ENCODE measurements around the gene NDUFB8.
A peak's percentile ranks its signal among the peaks of the same experiment; 100 is the strongest.

NDUFB8 gene

GRCh38 chr10:100483876-100484666 lies 45.6 kb downstream of the NDUFB8 start:
- H3K36me3 Mint-ChIP-seq (ENCODE audit: low read depth), result peaks cover 56% of the 10 kb centered on the region
- peaks cover 32% of the 10 kb centered on the region for H3K4me1 Mint-ChIP-seq (ENCODE audit: low read depth)
- DNase-seq (ENCODE audit: low spot score), result no peak
- H3K9me3 Mint-ChIP-seq, result no peaks in the 10 kb centered on the region
- H3K27ac Mint-ChIP-seq, result peak overlapping the region; percentile 38
- peak overlapping the region; percentile 80 for H3K4me3 Mint-ChIP-seq
- H3K27me3 Mint-ChIP-seq (ENCODE audit: low read depth), result peaks cover 8% of the 10 kb centered on the region

- no peak for DNase-seq (ENCODE audit: low spot score)
- peak overlapping the region; percentile 40 for H3K27ac Mint-ChIP-seq
- H3K9me3 Mint-ChIP-seq, result no peaks in the 10 kb centered on the region
- peak overlapping the region; percentile 80 for H3K4me3 Mint-ChIP-seq
- peaks cover 37% of the 10 kb centered on the region for H3K4me1 Mint-ChIP-seq (ENCODE audit: low read depth)
- H3K36me3 Mint-ChIP-seq (ENCODE audit: low read depth), result peaks cover 45% of the 10 kb centered on the region
- peaks cover 11% of the 10 kb centered on the region for H3K27me3 Mint-ChIP-seq (ENCODE audit: low read depth)
Observed at GRCh38 chr10:100482834-100483185, 46.9 kb downstream of the NDUFB8 start.

DNA sequence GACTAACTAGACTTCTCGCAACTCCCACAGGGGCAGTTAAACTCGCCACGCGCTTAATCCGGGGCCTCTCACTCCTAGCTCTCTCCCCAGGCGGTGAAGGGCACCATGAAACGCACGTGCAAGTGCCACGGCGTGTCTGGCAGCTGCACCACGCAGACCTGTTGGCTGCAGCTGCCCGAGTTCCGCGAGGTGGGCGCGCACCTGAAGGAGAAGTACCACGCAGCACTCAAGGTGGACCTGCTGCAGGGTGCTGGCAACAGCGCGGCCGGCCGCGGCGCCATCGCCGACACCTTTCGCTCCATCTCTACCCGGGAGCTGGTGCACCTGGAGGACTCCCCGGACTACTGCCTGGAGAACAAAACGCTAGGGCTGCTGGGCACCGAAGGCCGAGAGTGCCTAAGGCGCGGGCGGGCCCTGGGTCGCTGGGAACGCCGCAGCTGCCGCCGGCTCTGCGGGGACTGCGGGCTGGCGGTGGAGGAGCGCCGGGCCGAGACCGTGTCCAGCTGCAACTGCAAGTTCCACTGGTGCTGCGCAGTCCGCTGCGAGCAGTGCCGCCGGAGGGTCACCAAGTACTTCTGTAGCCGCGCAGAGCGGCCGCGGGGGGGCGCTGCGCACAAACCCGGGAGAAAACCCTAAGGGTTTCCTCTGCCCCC lies 47.4 kb downstream of the NDUFB8 start:
- peak overlapping the region; percentile 80 for H3K4me3 Mint-ChIP-seq

DNA sequence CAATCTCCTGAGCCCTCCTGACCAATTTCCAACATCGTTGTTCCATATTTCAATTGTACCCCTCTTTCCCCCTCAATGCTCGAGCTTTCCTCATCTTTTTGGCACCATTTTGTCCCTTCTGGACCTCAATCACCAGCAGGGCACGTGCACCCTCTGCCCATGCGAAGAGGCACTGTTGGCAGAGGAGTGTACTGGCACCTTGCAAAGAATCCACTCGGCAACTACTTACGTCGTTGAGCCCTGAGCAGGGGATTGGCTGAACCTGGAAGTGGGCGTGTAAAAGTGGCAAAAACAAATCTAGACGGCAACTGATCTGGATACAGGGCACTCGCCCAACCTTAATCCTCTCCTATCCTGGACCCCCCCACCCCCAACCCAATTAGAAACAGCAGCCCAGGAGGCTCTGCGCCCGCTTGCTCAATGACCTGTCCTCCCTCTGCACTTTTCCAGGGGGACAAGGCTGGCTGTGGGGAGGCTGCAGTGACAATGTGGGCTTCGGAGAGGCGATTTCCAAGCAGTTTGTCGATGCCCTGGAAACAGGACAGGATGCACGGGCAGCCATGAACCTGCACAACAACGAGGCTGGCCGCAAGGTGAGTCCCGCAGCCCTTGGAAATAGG lies 48.1 kb downstream of the NDUFB8 start:
- Mint-ChIP-seq H3K4me3 (peak overlapping the region; percentile 80), H3K4me1 (ENCODE audit: low read depth) (peaks cover 34% of the 10 kb centered on the region), H3K36me3 (ENCODE audit: low read depth) (peaks cover 37% of the 10 kb centered on the region), H3K9me3 (no peaks in the 10 kb centered on the region), H3K27ac (peak overlapping the region; percentile 79), H3K27me3 (ENCODE audit: low read depth) (peaks cover 11% of the 10 kb centered on the region)
- DNase-seq (ENCODE audit: low spot score), result peak; percentile 86

More for the DNA sequence above, 47.4 kb downstream of the NDUFB8 start:
- H3K27ac Mint-ChIP-seq, result peak overlapping the region; percentile 79
- peaks cover 43% of the 10 kb centered on the region for H3K36me3 Mint-ChIP-seq (ENCODE audit: low read depth)
- peaks cover 11% of the 10 kb centered on the region for H3K27me3 Mint-ChIP-seq (ENCODE audit: low read depth)
- DNase-seq (ENCODE audit: low spot score), result peak; percentile 66
- peaks cover 37% of the 10 kb centered on the region for H3K4me1 Mint-ChIP-seq (ENCODE audit: low read depth)
- no peaks in the 10 kb centered on the region for H3K9me3 Mint-ChIP-seq

DNA sequence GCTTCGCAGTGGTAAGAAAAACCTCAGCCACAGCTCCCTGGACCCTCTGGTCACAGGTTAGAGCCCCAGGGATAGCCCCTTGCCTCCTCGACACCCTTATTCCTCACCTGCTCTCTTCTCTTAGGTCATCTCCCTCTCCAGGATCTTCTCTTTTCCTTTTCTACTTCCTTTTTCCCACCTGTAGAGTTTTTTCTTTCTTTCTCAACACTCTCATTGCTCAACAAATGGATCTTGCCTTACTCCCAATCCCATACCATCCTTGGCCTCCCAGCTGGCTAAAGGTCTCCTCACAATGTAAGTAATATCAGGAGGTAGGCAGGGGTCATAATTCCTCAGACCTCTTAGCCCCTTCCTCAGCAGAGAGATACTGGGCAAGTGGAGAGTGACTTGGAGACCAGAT lies 49.7 kb downstream of the NDUFB8 start:
- peaks cover 11% of the 10 kb centered on the region for H3K27me3 Mint-ChIP-seq (ENCODE audit: low read depth)
- H3K9me3 Mint-ChIP-seq, result no peaks in the 10 kb centered on the region
- no peak overlapping the region for H3K4me3 Mint-ChIP-seq
- no peak overlapping the region for H3K27ac Mint-ChIP-seq
- H3K36me3 Mint-ChIP-seq (ENCODE audit: low read depth), result peaks cover 24% of the 10 kb centered on the region
- no peak for DNase-seq (ENCODE audit: low spot score)
- peaks cover 34% of the 10 kb centered on the region for H3K4me1 Mint-ChIP-seq (ENCODE audit: low read depth)

DNA sequence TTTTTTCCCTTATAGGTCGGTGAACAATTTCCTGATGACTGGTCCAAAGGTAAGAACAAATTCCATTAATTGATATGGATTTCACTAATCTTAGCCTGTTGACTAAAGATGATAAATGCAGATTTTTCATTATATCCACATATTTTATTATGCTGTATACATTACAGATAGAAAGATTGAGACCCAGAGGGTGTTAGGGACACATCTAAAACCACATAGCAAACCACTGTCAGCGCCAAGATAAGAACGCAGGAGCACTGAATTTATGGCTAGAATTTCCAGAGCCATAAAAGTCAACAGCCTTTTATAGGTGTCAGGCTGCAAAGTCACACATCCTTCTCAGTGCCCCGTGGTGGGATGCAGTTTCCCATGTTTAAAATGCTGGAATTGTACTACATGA lies 50.6 kb downstream of the NDUFB8 start:
- Mint-ChIP-seq H3K36me3 (ENCODE audit: low read depth) (peaks cover 18% of the 10 kb centered on the region), H3K4me1 (ENCODE audit: low read depth) (peaks cover 31% of the 10 kb centered on the region), H3K9me3 (no peaks in the 10 kb centered on the region), H3K4me3 (no peak overlapping the region), H3K27me3 (ENCODE audit: low read depth) (peaks cover 11% of the 10 kb centered on the region), H3K27ac (no peak overlapping the region)
- DNase-seq (ENCODE audit: low spot score), result no peak

- Mint-ChIP-seq H3K4me1 (ENCODE audit: low read depth) (peaks cover 20% of the 10 kb centered on the region), H3K27me3 (ENCODE audit: low read depth) (peaks cover 11% of the 10 kb centered on the region), H3K9me3 (no peaks in the 10 kb centered on the region), H3K27ac (no peak overlapping the region), H3K36me3 (ENCODE audit: low read depth) (peaks cover 12% of the 10 kb centered on the region), H3K4me3 (no peak overlapping the region)
- DNase-seq (ENCODE audit: low spot score), result no peak
Observed at GRCh38 chr10:100477970-100478369, 51.7 kb downstream of the NDUFB8 start.
